ENCODE results near the gene THOP1.

The THOP1 gene

GRCh38 chr19:2805261-2805900 lies 20.1 kb downstream of the THOP1 start:
- H3K9me3 Mint-ChIP-seq: no peaks in the 10 kb centered on the region
- no peaks in the 10 kb centered on the region for H3K27me3 Mint-ChIP-seq (ENCODE audit: low read depth)
- peaks cover 40% of the 10 kb centered on the region for H3K36me3 Mint-ChIP-seq (ENCODE audit: low read depth)
- H3K4me3 Mint-ChIP-seq: no peak overlapping the region
- no peak overlapping the region for H3K27ac Mint-ChIP-seq
- H3K4me1 Mint-ChIP-seq: no peaks in the 10 kb centered on the region
- TF ChIP-seq CTCF (IDR thresholded peaks at IDR 0.05; ENCODE audit: unreplicated experiment in 3 of 3): no peak

DNA sequence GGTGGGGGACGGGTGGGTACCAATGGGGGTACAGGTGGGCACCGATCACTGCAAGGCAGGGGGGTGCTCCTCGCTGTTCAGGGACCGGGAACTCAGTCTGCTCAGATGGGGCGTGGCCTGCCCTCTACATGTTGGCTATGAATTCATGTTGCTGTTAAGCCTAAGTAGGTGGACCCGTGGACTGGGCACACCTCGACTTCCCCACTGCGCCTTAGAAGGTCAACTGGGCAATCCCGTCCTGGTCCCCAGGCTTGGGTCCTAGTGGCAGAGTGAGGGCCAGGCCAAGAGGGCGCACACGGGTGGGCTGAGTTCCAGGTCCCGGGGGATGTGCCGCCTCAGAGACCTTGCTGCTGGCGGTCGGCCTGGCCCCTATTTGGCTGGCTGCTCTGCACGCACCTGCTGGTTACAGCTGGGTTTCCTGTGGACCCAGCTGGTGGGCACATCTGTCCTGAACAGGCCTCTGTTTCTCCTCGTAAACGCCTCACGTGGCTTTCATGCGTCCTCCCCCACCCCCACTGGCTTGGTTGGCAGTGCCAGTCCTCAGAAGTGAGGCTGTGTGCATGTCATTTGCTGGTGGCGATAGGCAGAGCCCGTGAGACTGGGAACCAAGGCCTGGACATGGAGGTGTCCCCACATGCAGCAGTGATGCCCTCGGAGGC lies 20.8 kb downstream of the THOP1 start:
- no peaks in the 10 kb centered on the region for H3K4me1 Mint-ChIP-seq
- H3K36me3 Mint-ChIP-seq (ENCODE audit: low read depth): peaks cover 36% of the 10 kb centered on the region
- H3K4me3 Mint-ChIP-seq: no peak overlapping the region
- TF ChIP-seq CTCF (IDR thresholded peaks at IDR 0.05; ENCODE audit: unreplicated experiment in 3 of 3): no peak
- no peaks in the 10 kb centered on the region for H3K27me3 Mint-ChIP-seq (ENCODE audit: low read depth)
- H3K27ac Mint-ChIP-seq: no peak overlapping the region
- H3K9me3 Mint-ChIP-seq: no peaks in the 10 kb centered on the region

- no peaks in the 10 kb centered on the region for H3K9me3 Mint-ChIP-seq
- H3K27ac Mint-ChIP-seq: no peak overlapping the region
- no peaks in the 10 kb centered on the region for H3K4me1 Mint-ChIP-seq
- H3K4me3 Mint-ChIP-seq: no peak overlapping the region
- no peaks in the 10 kb centered on the region for H3K27me3 Mint-ChIP-seq (ENCODE audit: low read depth)
- TF ChIP-seq CTCF (IDR thresholded peaks at IDR 0.05; ENCODE audit: unreplicated experiment in 3 of 3): no peak
- peaks cover 32% of the 10 kb centered on the region for H3K36me3 Mint-ChIP-seq (ENCODE audit: low read depth)
These were observed 21.6 kb downstream of the THOP1 start for GRCh38 chr19:2806736-2807378.

GRCh38 chr19:2807379-2808128 lies 22.3 kb downstream of the THOP1 start:
- TF ChIP-seq CTCF (IDR thresholded peaks at IDR 0.05; ENCODE audit: unreplicated experiment in 3 of 3): no peak
- Mint-ChIP-seq H3K27me3 (ENCODE audit: low read depth) (no peaks in the 10 kb centered on the region), H3K36me3 (ENCODE audit: low read depth) (peaks cover 27% of the 10 kb centered on the region), H3K4me1 (no peaks in the 10 kb centered on the region), H3K4me3 (no peak overlapping the region), H3K27ac (no peak overlapping the region), H3K9me3 (no peaks in the 10 kb centered on the region)

- no peaks in the 10 kb centered on the region for H3K27me3 Mint-ChIP-seq (ENCODE audit: low read depth)
- H3K4me1 Mint-ChIP-seq: no peaks in the 10 kb centered on the region
- no peaks in the 10 kb centered on the region for H3K9me3 Mint-ChIP-seq
- no peak for TF ChIP-seq CTCF (IDR thresholded peaks at IDR 0.05; ENCODE audit: unreplicated experiment in 3 of 3)
- no peak overlapping the region for H3K4me3 Mint-ChIP-seq
- H3K36me3 Mint-ChIP-seq (ENCODE audit: low read depth): peaks cover 20% of the 10 kb centered on the region
- no peak overlapping the region for H3K27ac Mint-ChIP-seq
These were observed 23.0 kb downstream of the THOP1 start for GRCh38 chr19:2808129-2808941.

Data from nephron (organoid).